HG03066 (cell line): ENCODE results near the gene ATRN.

Experiments used
- ATAC-seq: cut with Tn5 transposase; IDR thresholded peaks from one replicate; pipeline ENCODE4 v1.9.1; 2021; ENCODE audit warnings: low read depth; ENCODE audit not compliant: unreplicated experiment

Gene ATRN

GRCh38 chr20:3671986-3672546, 201.2 kb downstream of the ATRN start:
- no peak for ATAC-seq

- no peak for ATAC-seq
These were observed 201.8 kb downstream of the ATRN start for GRCh38 chr20:3672547-3673171.

DNA sequence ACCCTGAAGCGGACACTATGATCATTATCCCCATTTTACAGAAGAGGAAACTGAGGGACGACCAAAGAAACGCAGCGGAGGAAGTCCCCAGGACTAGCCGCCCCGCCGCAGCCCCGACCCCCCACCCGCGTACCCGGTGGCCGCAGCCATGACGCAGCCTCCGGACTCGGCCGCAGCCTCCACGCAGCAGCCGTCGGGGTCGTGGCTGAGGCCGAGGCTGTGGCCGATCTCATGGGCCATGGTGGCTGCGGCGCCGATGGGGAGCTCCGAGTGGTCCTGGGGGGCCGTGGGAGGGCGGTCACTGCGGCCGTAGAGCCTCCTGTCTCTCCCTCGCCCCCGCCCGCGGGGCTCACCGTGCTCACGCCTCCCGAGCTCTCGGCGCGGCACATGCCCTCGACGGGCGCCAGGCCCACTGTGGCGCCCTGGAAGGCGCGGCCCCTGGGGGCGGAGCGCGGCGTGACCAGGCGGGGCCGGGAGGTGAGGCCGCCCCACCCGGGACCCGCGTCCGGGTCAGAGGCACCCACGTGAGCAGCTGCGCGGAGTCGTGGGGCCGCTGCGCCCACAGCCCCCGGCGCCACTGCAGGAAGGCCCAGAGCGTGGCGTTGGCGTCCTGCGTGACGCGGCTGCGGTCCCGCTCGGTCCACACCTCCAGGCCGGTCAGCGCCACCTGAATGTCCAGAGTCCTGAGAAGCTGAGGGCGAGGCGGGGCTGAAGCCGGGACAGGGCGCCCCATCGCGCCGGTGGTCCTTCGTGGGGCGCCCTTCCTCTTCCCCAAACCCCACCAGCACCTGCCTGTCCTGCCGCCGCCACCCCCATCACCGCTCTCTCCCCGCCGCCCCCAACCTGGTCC, 202.6 kb downstream of the ATRN start:
- ATAC-seq: no peak

GRCh38 chr20:3674447-3674846, 203.6 kb downstream of the ATRN start:
- ATAC-seq: no peak

GRCh38 chr20:3674995-3675900, 204.4 kb downstream of the ATRN start:
- ATAC-seq: no peak

DNA sequence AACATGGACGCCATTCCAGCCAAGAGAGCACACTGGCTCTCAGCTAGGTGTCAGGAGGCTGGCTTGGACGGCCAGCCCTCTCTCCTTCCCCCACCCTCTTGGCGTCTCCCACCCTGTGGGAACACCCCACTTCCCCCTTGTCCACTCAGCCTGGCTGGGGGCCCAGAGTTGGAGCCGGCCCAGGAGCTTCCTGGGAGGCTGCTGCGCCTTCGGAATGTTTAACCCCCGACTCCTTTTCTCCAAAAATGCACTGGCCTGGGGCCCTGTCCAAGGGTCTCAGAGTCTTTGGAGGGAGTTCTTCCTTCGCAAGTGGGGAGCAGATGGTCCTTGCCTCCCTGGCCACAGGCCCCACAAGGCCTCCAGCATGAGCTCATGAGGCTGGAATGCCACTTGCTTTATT, 206.9 kb downstream of the ATRN start:
- ATAC-seq: no peak

DNA sequence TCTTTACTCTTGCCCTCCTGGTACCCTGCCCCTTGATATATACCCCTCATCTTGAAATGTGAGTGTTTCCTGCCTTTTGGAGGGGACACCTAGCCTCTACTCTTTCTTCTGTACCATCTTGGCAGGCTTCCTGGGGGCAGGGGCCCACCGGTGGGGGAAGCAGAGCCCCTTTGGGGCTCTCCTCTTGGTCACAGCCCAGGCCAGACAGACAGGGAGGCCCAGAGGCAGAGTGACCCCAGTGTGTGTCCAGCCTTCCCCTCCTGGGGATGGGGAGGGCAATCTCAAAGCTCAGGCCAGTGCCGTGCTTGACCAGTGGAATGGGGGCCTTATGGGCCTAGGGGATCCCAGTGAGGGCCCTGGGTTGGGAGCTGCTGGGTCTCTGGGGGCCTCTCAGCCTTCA, 207.4 kb downstream of the ATRN start:
- no peak for ATAC-seq

DNA sequence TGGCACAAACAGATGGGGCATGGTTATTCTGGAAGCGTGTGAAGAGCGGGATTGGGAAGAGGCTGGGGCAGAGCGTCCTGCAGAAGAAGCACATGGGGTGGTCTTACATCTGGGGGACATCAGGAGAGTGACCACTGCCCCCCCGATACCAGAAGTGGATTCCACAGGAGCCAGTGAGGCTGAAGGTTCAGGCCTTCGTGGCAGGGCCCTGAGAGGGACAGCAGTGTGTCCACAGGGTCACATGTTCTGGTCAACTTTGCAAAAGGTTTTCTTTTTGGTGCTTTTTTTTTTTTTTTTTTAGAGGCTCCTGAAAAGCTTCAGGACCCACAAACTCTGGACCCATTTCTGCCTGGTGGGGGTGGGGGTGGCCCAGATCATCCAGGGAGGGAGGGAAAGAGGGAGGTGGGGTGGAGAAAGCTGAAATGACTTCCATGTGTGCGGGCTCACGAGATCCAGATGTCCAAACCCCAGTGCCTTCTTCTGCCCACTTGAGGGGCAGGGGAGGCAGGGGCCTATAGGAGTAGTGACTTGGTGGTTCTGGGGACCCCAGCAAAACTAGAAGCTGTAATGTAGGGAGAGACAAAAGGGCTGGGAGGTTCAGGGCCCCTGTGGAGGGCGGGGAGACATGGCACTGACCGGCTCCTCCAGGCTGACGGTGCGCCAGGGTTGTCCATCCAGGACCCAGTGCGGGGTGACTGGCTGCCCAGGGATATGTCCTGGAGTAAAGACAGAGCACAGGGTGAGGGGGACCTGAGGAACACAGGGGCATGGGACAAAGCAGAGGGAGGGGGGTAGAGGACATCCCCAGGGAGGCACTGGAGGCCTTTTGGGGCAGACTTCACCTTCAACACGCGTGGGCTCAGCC, 208.3 kb downstream of the ATRN start:
- no peak for ATAC-seq

DNA sequence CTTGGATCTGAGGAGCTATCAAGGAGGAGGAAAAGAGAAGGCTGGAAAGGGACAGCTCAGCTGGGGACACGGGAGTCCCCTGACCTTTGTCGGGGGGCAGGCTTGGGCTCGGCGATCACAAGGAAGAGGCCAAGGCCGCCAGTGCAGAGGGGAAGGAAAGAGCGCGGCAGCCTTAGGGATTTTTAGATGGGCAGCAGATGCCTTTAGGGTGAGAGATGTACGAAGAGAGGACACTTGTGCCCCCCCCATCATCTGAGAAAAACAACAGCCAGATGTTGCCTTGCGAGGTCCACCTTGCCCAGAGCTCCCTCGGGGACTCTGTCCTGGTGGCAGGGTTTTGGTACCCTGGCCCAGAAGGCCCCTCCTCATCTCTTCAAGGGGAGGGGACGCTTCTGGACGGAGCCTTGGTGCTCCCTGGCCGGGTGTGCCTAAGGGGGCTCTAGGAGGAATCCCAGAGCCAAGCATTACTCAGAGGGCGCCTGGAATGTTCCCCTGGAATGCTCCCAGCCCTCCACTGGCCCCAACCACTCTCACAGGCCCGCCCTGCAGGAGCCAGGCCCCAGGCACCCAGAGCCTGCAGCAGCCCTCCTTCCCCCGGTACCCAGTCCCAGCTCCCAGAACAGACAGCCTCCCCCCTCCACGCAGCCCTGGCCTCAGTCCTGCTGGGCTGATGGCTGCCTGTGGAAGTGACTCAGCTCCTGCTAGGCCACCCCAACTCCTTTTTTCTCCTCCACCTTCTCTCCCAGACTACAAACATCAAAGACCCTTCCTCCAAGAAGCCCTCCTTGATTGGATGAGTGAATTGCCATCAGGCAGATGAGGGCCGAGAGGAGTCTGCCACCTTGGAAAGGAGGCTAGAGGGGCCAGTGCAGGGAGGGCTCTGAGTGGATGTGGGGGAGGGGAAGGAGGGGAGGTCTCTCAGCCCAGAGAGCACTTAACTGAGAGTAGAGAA, 209.2 kb downstream of the ATRN start:
- no peak for ATAC-seq

GRCh38 chr20:3680701-3681351, 210.0 kb downstream of the ATRN start:
- ATAC-seq: no peak

DNA sequence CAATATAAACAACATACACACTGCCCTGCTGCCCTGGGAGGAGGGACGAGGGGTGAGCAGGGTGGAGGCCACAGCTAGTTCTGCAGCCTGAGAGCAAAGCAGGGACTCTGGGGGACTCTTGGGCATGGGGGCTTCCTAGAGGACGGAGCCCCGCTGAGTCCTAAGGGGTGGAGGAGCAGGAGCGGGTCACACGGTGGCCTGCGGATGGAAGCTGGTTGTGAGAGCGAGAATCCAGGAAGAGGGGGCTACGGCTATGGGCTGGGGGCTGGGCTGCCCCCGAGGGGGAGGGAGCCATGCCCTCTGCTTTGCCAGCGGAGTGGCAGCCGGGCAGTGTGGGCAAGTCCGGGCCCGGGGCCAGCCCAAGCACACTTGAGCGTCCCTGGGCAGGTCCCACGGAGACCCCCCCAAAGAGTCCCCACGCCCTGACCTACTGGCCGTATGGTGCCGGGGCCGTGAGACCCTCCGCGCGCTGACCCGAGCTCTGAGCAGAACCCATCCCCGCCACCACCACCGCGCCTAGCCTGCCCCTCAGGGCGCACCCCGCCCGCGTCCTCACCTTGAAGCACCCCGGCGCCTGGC, 210.6 kb downstream of the ATRN start:
- ATAC-seq: no peak

- ATAC-seq: no peak
These were observed 211.3 kb downstream of the ATRN start, which contains the start of gene ADAM33 for GRCh38 chr20:3681931-3682781. Gene ADAM33, minus strand, starts transcription at chr20:3682010. Its CDS starts 6 bp downstream, at chr20:3682004.

DNA sequence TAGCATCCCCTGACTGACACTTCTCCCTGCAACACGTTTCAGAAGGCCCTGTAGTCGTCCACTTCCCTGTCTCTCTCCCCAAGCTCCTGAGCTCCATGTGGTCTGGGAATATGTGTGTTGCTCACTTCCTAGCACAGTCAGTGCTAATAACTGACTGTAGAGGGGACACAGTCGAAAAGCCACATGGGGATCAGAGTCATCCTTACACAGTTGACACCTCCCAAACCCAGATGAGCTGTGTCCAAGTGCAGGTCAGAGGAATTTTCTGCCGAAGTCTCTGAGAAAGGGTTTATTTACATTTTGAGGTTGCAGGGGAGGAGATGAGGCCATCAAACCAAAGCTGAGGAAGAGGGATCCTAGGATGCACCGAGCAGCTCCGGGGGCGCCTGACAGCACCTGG, 214.5 kb downstream of the ATRN start:
- ATAC-seq: no peak

DNA sequence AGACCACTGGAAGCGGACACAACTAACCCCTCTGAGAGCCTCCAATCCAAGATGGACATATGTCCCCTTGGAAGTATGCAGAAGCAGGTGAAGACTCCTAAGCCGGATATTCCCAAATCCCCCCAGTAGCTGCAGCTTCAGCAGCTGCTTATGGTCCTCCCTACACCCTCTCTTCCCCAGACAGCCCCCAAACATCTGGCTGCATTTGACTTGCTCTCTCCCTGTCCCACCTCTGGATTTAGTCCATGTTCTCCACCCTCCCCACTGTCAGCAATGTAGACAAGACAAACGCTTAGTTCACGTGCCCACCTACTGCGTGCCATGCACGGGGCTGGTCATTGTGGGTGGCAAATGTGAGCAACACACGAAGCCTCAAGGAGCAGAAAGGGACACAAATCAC, 215.6 kb downstream of the ATRN start:
- ATAC-seq: no peak

DNA sequence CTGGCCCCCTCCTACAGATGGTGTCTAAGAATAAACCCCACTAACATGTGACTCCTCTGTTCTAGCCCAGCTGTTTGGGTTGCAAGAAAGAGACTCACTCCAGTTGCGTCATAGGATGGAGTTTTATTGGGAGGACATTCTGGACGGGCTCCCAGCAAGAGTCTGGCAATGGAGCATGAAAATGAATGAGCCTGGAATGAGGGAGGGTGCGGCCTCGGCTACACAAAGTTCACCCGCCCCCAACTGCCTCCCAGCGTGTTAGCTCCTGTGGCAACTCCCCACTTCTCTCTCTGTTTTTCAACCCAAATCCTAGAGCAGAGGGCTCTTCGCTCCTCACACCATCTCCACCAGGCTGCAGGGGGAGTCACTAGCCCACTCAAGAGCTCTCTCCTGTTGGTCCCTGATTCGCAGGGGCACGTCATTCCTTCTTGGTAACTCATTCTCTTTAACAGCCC, 216.1 kb downstream of the ATRN start:
- no peak for ATAC-seq

DNA sequence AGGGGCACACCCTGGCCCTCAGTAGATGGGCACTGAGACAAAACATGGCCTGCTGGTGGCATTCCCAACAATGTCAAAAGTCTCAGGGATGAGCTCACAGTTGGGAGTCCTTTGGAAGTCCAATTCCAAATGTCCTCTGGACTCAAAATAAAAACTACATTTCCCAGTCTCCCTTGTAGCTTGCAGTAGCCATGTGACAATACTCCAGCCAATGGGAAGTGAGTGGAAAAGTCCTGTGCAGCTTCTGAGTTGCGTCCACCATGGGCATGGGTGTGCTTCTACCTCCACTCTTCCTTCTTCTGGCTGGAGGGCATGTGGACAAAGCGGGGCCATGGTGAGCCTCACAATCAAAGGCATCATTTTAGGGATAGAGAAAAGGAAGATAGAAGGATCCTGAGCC, 216.8 kb downstream of the ATRN start:
- ATAC-seq: no peak

GRCh38 chr20:3689978-3690377, 219.2 kb downstream of the ATRN start:
- no peak for ATAC-seq
